HCT116 (cell line): ENCODE results near the gene PLCG2. TPM values are rescaled to one million over a fixed set of nuclear protein-coding genes. Genes with fewer than 3 reads are reported as not detected.

Experiments
- ATAC-seq: fragments of 200-7000 bp; cut with Tn5 transposase; 2 replicates; pipeline ENCODE4 v1.9.1; 2020; ENCODE audit warnings: mild to moderate bottlenecking, moderate library complexity
- BruUV-seq: library from RNA; stranded (reverse); fragments of 400-500 nt; replicated peaks from 2 replicates; lab custom pipeline; 2021; lab: Mats Ljungman, UMichigan
- CTCF ChIA-PET: fragments of 300-600 bp; sonication (Branson Sonifier 250); formaldehyde crosslinking; loops from one replicate; lab custom pipeline; 2021; ENCODE audit warnings: antibody characterized with exemption; lab: Charles Lee
- POLR2A ChIA-PET: fragments of 300-600, 350-600 bp; sonication (Branson Sonifier 250); formaldehyde crosslinking; loops from one replicate; lab custom pipeline; 2021; ENCODE audit warnings: antibody characterized with exemption; lab: Charles Lee
- RAD21 ChIA-PET, 2 experiments: fragments of 300-600 bp; sonication (Branson Sonifier 250); formaldehyde crosslinking; loops; one replicate each; lab custom pipeline; 2023; ENCODE audit warnings: low total read pairs in 2 of 2; ENCODE audit not compliant: uncharacterized antibody in 2 of 2, unreplicated experiment in 2 of 2, low non-redundant PET in 1 of 2; lab: Charles Lee
- DNase-seq: peaks from one replicate; pipeline ENCODE4 v3.0.0-alpha.2; 2010; ENCODE audit warnings: low read depth, low spot score
- H2AFZ ChIP-seq: fragments of 200-600 bp; shearing (Covaris generic), sonication (generic); 2 replicates; pipeline ENCODE4 v1.6.1; 2017; ENCODE audit warnings: low read depth, mixed run types, mixed read lengths, antibody characterized with exemption, low read length; ENCODE audit not compliant: poor library complexity, severe bottlenecking
- H3K27ac ChIP-seq: 2 replicates; pipeline ENCODE4 v1.5.1; 2012; ENCODE audit warnings: low read depth, low read length
- H3K27me3 ChIP-seq: fragments of 200-600 bp; sonication (generic); 2 replicates; pipeline ENCODE4 v1.6.1; 2016; ENCODE audit warnings: mixed run types, low read length, mixed read lengths; ENCODE audit not compliant: insufficient read depth
- H3K36me3 ChIP-seq, 2 experiments: fragments of 200-500 bp in 1 of 2; fragments of 200-600 bp in 1 of 2; sonication (Bioruptor generic) in 1 of 2; sonication (generic) in 1 of 2; 2 replicates each; pipeline versions ENCODE4 v1.5.1 to v1.6.1; 2014 to 2016; ENCODE audit warnings: low read length in 2 of 2, inconsistent platforms in 1 of 2, mixed read lengths in 1 of 2, mixed run types in 1 of 2; ENCODE audit not compliant: insufficient read depth in 2 of 2, control insufficient read depth in 1 of 2
- H3K4me1 ChIP-seq, 2 experiments: fragments of 200-600 bp in 1 of 2; sonication (generic) in 1 of 2; 2 replicates each; pipeline versions ENCODE4 v1.5.1 to v1.6.1; 2012 to 2017; ENCODE audit warnings: low read length in 2 of 2, inconsistent platforms in 1 of 2, mild to moderate bottlenecking in 1 of 2, mixed read lengths in 1 of 2, mixed run types in 1 of 2, moderate library complexity in 1 of 2; ENCODE audit not compliant: insufficient read depth in 2 of 2, control insufficient read depth in 1 of 2
- H3K4me2 ChIP-seq: fragments of 200-600 bp; sonication (generic); 2 replicates; pipeline ENCODE4 v1.6.1; 2017; ENCODE audit warnings: mixed run types, low read length, mixed read lengths
- H3K4me3 ChIP-seq, 2 experiments: fragments of 200-600 bp in 1 of 2; sonication (generic) in 1 of 2; replicated peaks in 1 of 2; 2 replicates each; pipeline ENCODE4 v1.5.1; 2011 to 2016; ENCODE audit warnings: low read length in 2 of 2, control low read depth in 1 of 2, low read depth in 1 of 2, mild to moderate bottlenecking in 1 of 2, mixed read lengths in 1 of 2, mixed run types in 1 of 2
- H3K79me2 ChIP-seq: fragments of 200-600 bp; sonication (generic); 2 replicates; pipeline ENCODE4 v1.6.1; 2017; ENCODE audit warnings: mild to moderate bottlenecking, mixed run types, low read length, moderate library complexity, mixed read lengths; ENCODE audit not compliant: insufficient read depth
- H3K9ac ChIP-seq: fragments of 200-600 bp; sonication (generic); 2 replicates; pipeline ENCODE4 v1.6.1; 2016; ENCODE audit warnings: low read length, mixed read lengths
- H3K9me2 ChIP-seq: fragments of 200-600 bp; sonication (generic), shearing (Covaris generic); 2 replicates; pipeline ENCODE4 v1.6.1; 2017; ENCODE audit warnings: mixed run types, mild to moderate bottlenecking, moderate library complexity; ENCODE audit not compliant: insufficient read depth
- H3K9me3 ChIP-seq, 2 experiments: fragments of 200-500 bp in 1 of 2; fragments of 200-600 bp in 1 of 2; sonication (Bioruptor generic) in 1 of 2; sonication (generic) in 1 of 2; 2 replicates each; pipeline ENCODE4 v1.6.1; 2014 to 2017; ENCODE audit warnings: low read length in 2 of 2, mixed read lengths in 2 of 2, inconsistent platforms in 1 of 2, low read depth in 1 of 2, mild to moderate bottlenecking in 1 of 2, mixed run types in 1 of 2, moderate library complexity in 1 of 2; ENCODE audit not compliant: control insufficient read depth in 1 of 2, insufficient read depth in 1 of 2
- H4K20me1 ChIP-seq: fragments of 200-600 bp; sonication (generic), shearing (Covaris generic); 2 replicates; pipeline ENCODE4 v1.6.1; 2017; ENCODE audit warnings: mixed run types, mild to moderate bottlenecking, moderate library complexity; ENCODE audit not compliant: insufficient read depth
- ATF3 ChIP-seq: IDR thresholded peaks from 2 replicates; pipeline ENCODE4 v1.6.1; 2012
- CTCF ChIP-seq, 3 experiments: fragments of 200-600 bp in 1 of 3; sonication (generic) in 1 of 3; IDR thresholded peaks in 2 of 3; conservative IDR thresholded peaks in 1 of 3; 2 replicates each; pipeline ENCODE4 v1.5.1; 2012 to 2017; ENCODE audit warnings: low read depth in 2 of 3, low read length in 2 of 3, antibody characterized with exemption in 1 of 3, borderline replicate concordance in 1 of 3, control low read depth in 1 of 3, mild to moderate bottlenecking in 1 of 3, mixed read lengths in 1 of 3, mixed run types in 1 of 3, moderate library complexity in 1 of 3; ENCODE audit not compliant: insufficient read depth in 1 of 3
- ELF1 ChIP-seq: IDR thresholded peaks from 2 replicates; pipeline ENCODE4 v1.6.1; 2012; ENCODE audit warnings: low read depth, borderline replicate concordance
- EZH2 ChIP-seq: fragments of 200-600 bp; sonication (generic); IDR thresholded peaks from 2 replicates; pipeline ENCODE4 v1.6.1; 2017; ENCODE audit warnings: antibody characterized with exemption, mixed run types
- POLR2A ChIP-seq: IDR thresholded peaks from 2 replicates; pipeline ENCODE4 v1.7.0; 2011; ENCODE audit warnings: borderline replicate concordance; ENCODE audit not compliant: insufficient read depth, insufficient read length; ENCODE audit errors: extremely low read depth
- SIN3A ChIP-seq: IDR thresholded peaks from 2 replicates; pipeline ENCODE4 v1.6.1; 2012; ENCODE audit warnings: low read depth
- SP1 ChIP-seq: IDR thresholded peaks from 2 replicates; pipeline ENCODE4 v1.6.1; 2012; ENCODE audit warnings: low read depth
- SRF ChIP-seq: IDR thresholded peaks from 2 replicates; pipeline ENCODE4 v1.6.1; 2012; ENCODE audit warnings: low read depth
- YY1 ChIP-seq: IDR thresholded peaks from 2 replicates; pipeline ENCODE4 v1.6.1; 2011; ENCODE audit warnings: low read length, low read depth, moderate library complexity, mild to moderate bottlenecking; ENCODE audit not compliant: insufficient replicate concordance; ENCODE audit errors: extremely low read depth
- ZFX ChIP-seq: fragments of 450-650 bp; IDR thresholded peaks from 2 replicates; pipeline ENCODE4 v1.6.1; 2017
- intact Hi-C: fragments of 100-400 bp; cut with micrococcal nuclease; formaldehyde crosslinking; loops from 2 replicates; pipeline ENCODE4 v1.10.0; 2022
- total RNA-seq: library from RNA; stranded (reverse); gene quantifications from one replicate; pipeline ENCODE4 v1.2.1, GENCODE V29; 2021; ENCODE audit not compliant: unreplicated experiment

The PLCG2 gene
- total RNA-seq, 1 experiment from 2014 or later, result 31.2 TPM

- TF ChIP-seq YY1, result no peak
- TF ChIP-seq ELF1, result no peak
- no peak for TF ChIP-seq POLR2A
- no peak for TF ChIP-seq CTCF (IDR thresholded peaks at IDR 0.05 in 2 of 3, conservative IDR thresholded peaks at IDR 0.05 in 1 of 3; ENCODE audit: borderline replicate concordance in 1 of 3, insufficient read depth in 1 of 3, low read depth in 2 of 3, low read length in 2 of 3)
- TF ChIP-seq SRF, result no peak
These were observed 67.0 kb downstream of the PLCG2 start (continued) for GRCh38 chr16:81846105-81846504.

GRCh38 chr16:81848306-81848853 lies 69.3 kb downstream of the PLCG2 start:
- Histone ChIP-seq H3K79me2 (no peaks in the 10 kb centered on the region), H3K9ac (no peak overlapping the region), H3K27me3 (no peaks in the 10 kb centered on the region), H3K9me2 (no peaks in the 10 kb centered on the region), H3K4me1 (peaks cover 0 to 13% of the 10 kb centered on the region in 2 experiments; a peak in 1 of 4 replicates), H3K27ac (no peak overlapping the region), H4K20me1 (no peaks in the 10 kb centered on the region), H3K4me3 (no peak overlapping the region), H2AFZ (no peak overlapping the region), H3K4me2 (no peak overlapping the region), H3K36me3 (no peaks in the 10 kb centered on the region), H3K9me3 (no peaks in the 10 kb centered on the region)
- DNase-seq (no peak), ATAC-seq (no peak)
- CTCF ChIA-PET, result no interaction called here
- intact Hi-C loops, result no loop called here
- no TSS peak for BruUV-seq
- POLR2A ChIA-PET, result no interaction called here
- TF ChIP-seq EZH2 (no peak), ZFX (no peak), SIN3A (no peak), POLR2A (no peak), ATF3 (no peak), SP1 (no peak)
- RAD21 ChIA-PET, result no interaction called here
